Epithelial cell of prostate (primary cell): ENCODE measurements around the gene ZNF736.
A peak's percentile ranks its signal among the peaks of the same experiment; 100 is the strongest.
"Not testable (repeated sequence)": the region's sequence is repeated elsewhere in the genome, so short reads cannot be mapped to it uniquely, and the experiment has no call there.

ENCODE experiments used
- DNase-seq: peaks from one replicate; pipeline ENCODE4 v3.0.0-alpha.2; 2011; ENCODE audit warnings: low read depth, low spot score
- H3K27ac ChIP-seq: fragments of 450-650 bp; 2 replicates; pipeline ENCODE4 v1.5.1; 2017; ENCODE audit warnings: mild to moderate bottlenecking

ZNF736 gene

GRCh38 chr7:64313740-64314491 is at the start of gene ZNF736:
TSS of gene ZNF736 (plus strand) at chr7:64313961. CDS start at chr7:64314151, 190 bp downstream.
- DNase-seq, result peak; percentile 86
- H3K27ac ChIP-seq, result peak within 1 kb of the TSS; percentile 84

- DNase-seq, result no peak
- H3K27ac ChIP-seq, result no peak overlapping the region
Observed at GRCh38 chr7:64266341-64266919, 47.3 kb upstream of the ZNF736 start.

DNA sequence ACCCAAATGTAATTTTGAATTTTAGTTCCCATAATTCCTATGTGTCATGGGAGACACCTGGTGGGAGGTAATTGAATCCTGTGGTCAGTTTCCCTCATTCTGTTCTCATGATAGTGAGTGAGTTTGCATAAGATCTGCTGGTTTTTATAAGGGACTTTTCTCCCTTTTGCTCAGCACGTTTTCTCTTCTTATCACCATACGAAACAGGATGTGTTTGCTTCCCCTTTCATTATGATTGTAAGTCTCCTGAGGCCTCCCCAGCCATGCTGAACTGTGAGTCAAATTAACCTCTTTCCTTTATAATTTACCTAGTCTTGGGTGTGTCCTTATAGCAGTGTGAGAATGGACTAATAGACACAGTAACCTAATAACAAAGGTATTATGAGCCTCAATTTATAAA is 36.1 kb upstream of the ZNF736 start:
- no peak for DNase-seq
- H3K27ac ChIP-seq, result no peak overlapping the region

DNA sequence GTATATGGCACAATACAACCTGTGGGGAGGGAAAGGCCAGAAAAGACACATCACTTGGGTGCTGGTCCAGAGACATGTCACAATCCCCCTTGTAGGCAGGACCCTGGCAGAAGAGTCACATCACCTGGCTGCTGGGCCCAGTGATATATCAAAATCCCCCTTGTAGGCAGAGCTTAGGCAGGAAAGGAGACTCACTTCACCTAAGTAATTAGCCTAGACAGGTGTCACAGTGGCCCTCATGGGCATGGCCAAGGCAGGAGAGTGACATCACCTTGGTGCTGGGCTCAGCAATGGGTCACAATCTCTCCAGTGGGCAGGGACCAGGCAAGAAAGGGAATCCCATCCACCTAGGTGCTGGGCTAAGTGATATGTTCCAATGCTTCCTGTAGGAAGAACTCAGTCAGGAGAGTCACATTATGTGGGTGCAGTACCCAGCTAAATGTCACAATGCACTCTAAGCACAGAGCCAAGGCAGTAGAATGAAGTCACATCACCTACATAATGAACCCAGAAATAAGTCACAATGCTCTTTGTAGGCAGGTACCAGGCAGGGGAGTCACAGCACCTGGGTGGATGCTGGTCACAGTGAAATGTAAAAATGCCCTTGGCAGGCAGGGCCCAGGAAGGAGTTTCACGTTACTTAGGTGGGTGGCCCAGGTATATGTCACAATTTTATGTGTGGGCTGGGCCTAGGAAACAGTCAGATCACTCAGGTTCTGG is 18.9 kb upstream of the ZNF736 start:
- DNase-seq, result no peak
- no peak overlapping the region for H3K27ac ChIP-seq

- not testable (repeated sequence) for H3K27ac ChIP-seq, DNase-seq
Observed at GRCh38 chr7:64297418-64297817, 16.3 kb upstream of the ZNF736 start.

- peak overlapping the region; percentile 87 for H3K27ac ChIP-seq
- DNase-seq, result peak; percentile 77
Observed at GRCh38 chr7:64300641-64301405, 12.9 kb upstream of the ZNF736 start.

GRCh38 chr7:64307254-64308015 is 6.3 kb upstream of the ZNF736 start:
- H3K27ac ChIP-seq, result peak overlapping the region; percentile 70
- DNase-seq, result peak; percentile 44

GRCh38 chr7:64308016-64308270 is 5.8 kb upstream of the ZNF736 start:
- peak overlapping the region; percentile 70 for H3K27ac ChIP-seq
- DNase-seq, result no peak

- DNase-seq, result no peak
- no peak overlapping the region for H3K27ac ChIP-seq
Observed at GRCh38 chr7:64310426-64310825, 3.3 kb upstream of the ZNF736 start.

- peak overlapping the region; percentile 84 for H3K27ac ChIP-seq
- no peak for DNase-seq
Observed at GRCh38 chr7:64312826-64313225, 935 bp upstream of the ZNF736 start.

DNA sequence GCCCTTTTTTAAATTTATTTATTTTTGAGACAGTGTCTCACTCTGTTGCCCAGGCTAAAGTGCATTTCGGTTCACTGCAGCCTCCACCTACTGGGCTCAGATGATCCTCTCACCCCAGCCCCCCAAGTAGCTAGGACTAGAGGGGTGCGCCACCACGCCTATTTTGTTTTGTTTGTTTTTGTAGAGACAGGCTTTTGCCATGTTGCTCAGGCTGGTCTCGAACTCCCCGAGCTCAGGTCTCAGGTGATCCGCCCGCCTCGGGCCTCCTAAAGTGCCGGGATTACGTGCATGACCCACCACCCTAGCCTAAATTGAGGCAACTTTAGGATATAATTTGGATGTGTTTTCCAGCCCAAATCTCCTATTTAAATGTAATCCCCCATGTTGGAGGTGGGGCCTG is 805 bp downstream of the ZNF736 start:
- H3K27ac ChIP-seq, result peak overlapping the region; percentile 84
- DNase-seq, result no peak

GRCh38 chr7:64316031-64316742 is 2.4 kb downstream of the ZNF736 start:
- H3K27ac ChIP-seq, DNase-seq: not testable (repeated sequence)

DNA sequence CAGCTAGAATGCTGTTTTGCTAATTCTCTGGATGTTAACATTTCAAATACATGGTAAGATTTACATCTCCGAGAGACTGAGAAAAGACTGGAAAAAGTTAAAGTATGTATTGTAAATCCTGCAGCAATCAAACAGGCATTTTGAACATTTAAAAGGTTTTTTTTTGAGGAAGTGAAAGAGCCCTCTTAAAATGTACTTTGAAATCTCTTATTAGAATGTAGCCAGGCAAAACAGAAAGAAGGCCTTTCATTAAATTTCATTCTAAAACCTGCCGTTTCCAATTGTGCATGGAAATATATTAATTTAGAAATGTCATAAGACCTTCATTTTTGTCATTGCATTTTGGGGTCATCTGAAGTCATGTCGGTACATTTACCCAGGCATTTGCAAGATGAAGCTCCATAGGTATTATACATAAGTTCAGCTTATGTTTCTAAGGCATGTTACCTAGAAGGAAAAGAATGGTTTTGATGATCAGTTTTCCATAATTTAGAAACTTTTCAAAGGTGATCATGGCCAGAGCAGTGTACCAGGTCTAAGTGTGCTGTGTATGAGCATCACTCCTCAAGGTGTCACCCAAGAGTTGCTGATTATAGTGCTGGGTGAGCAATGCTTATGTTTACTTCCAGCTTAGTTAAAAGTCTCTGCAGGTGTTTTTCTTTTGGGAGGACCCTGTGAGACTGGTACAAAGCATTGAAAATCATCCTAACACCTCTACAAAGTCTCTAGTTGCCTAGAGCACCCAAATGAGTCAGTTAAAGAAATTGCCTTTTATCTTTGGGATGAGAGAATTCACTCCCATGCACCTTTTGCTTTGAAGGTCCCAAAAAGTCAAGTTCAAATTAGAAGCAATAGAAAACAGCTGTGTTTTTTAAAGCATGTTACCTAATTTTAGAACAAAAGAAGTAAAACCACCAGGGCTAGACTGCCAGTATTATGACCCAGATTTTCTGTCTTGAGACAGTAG is 7.1 kb downstream of the ZNF736 start:
- no peak for DNase-seq
- H3K27ac ChIP-seq, result no peak overlapping the region

GRCh38 chr7:64324166-64324565 is 10.4 kb downstream of the ZNF736 start:
- DNase-seq, H3K27ac ChIP-seq: not testable (repeated sequence)

GRCh38 chr7:64348713-64349210 is 35.0 kb downstream of the ZNF736 start:
- H3K27ac ChIP-seq, DNase-seq: not testable (repeated sequence)

DNA sequence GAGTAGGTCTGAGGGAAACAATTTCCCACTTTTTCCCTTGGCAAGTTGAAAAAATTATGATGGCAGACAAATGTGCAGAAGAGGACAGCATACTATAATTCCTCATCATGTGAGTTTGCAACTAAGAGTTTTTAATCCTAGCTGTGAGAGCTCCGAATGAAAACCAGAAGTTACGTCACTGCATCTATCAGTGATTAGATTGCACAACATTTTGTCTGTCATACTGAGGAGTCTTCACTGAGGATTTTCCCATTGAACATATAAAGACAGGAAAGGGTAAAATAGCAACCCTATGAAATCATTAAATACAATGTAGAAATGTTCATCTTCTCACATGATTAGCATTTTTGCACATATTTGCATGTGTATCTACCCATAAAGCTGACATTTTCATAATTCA is 45.8 kb downstream of the ZNF736 start:
- no peak for DNase-seq
- no peak overlapping the region for H3K27ac ChIP-seq

- H3K27ac ChIP-seq, result no peak overlapping the region
Observed at GRCh38 chr7:64371116-64371515, 57.4 kb downstream of the ZNF736 start.

DNA sequence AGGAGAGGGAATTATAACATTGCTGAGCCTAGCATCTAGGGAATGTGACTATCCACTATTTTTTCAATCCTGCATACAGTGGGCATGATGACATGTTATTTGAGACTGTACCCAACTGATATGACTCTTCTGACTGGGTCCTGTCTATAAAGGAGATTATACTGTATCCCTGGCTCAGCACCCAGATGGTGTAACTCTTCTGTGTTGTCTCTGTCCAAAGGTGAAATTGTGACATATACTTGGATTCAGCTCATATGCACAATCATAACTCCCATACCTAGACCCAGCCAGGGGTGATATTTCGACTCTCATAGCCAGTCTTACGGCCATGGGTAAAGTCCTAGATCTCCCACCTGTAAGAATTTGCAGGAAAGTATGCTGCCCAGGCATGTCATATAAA is 59.3 kb downstream of the ZNF736 start:
- no peak for DNase-seq
- no peak overlapping the region for H3K27ac ChIP-seq

More at GRCh38 chr7:64371116-64371515, 57.4 kb downstream of the ZNF736 start:
- DNase-seq, result no peak
